G401.6 (cell line): ENCODE data around the gene ARHGAP30.

Source experiments
- FAIRE-seq: peaks from 2 replicates; lab custom pipeline; 2012; peaks lifted over from hg19 to GRCh38; lab: Jason Lieb, UNC

The ARHGAP30 gene

DNA sequence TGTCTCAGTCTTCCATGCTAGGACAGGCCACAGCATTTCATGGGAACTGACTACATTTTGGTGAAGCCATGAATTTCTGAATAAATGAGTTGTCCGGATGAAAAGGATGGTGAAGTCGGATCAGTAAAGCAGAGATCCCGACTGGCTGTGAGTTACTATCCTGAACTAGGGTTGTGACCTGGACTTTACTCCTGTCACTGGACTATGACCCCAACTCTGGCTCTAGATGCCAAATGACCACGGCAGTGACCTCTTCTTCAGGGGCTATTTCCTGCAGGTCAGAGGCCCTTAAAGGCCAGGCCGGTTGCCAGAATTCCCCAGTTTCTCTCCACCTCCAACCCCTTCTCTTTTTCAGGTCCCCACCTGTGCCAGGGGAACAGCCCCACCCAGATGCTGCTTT lies 21.4 kb upstream of the ARHGAP30 start:
- FAIRE-seq = no peak

DNA sequence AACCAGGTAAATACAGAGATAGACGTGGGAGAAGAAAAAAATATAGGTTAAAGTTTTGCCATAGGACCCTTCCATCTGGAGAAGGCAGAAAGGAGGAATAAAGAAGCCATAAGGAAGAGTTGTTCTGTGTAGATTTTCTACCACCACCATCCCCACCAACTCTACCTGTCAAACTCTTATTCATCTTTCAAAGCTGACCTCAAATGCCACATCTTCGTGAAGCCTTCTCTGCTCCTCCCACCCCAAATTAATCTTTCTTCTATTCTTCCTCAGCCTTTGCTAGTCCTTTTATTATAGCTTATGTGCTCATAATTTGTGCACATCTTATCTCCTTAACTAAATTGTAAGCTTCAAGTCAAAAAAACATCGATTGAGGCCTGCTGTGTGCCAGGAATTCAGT lies 20.9 kb upstream of the ARHGAP30 start:
- FAIRE-seq = no peak

DNA sequence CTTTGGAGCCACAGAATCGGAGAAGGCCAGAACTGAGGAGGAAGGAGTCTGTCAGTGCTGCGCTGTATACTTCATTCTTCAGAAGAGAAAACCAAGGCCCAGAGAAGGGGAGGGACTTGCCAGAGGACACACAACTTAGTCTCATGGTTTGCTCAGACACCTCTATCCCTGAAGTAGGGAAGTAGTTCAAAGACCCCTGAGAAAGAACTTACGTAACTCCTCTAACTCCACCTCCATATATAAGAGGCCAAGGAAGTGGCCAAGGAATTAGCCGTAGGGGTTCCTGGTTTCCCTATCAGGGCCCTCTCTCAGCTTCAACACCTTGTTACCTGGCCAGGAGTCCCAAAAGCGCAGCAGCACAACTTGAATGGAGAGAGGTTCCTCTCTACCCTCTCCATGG lies 20.2 kb upstream of the ARHGAP30 start:
- FAIRE-seq = no peak

DNA sequence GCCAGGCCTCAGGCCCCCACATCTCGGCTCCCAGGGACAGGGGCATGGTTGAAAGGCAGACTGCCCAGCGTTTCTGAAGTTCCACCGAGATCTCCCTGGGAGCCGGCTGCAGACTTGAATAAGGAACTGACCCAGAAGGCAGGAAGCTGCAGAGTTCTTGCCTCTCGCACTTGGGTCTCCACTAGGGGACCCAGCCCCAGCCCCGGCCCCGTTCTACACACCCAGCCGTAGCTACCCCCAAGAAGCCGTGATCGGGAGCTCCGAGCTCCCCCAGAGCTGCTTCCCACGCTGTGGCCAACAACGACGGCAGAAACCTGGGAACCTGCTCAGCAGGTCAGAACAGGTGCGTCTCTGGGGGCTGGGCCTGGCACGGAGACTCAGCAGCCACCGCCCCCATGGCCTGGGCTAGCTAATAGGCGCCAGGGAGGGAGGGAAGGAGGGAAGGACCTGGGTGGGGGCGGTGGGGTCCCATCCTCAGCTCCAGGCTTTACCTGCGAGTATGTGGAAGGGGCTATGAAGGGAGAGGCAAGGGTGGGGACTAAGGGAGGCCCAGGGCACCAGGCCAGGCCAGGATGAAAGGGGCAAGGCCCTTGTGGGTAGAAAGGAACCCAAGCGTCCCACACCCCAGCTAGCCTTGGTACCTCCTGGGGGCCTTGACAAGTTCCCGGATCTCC lies 19.7 kb upstream of the ARHGAP30 start, which contains the start of gene NECTIN4:
NECTIN4 (minus strand) TSS at position 308 of the 674 bp plus-strand sequence; CDS start at position 46, 262 bp downstream.
- no peak for FAIRE-seq

DNA sequence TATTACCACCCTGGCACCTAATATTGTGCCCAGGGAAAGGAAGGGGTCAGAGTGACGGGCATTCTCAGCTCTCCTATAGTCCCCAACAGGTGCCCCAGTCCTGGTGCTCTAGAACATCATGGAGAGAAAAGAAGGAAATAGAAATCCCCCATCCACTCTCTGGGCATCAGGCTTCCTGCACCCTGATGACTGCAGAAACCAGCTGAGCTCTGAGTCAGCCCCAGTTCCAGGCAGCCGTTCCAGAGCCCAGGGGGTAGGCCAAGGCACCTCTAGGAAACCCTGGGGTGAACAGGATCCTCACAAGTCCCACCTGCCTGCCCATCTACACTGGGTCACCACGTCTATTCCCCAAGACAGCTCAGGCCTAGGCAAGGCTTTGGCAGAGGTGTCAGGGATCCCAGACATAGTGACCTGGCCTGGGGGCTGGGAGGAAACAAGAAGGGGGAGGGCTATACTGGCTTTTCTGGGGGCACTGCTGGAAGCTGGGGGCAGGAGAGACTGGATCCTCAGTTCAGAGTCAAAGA lies 19.0 kb upstream of the ARHGAP30 start:
- no peak for FAIRE-seq

DNA sequence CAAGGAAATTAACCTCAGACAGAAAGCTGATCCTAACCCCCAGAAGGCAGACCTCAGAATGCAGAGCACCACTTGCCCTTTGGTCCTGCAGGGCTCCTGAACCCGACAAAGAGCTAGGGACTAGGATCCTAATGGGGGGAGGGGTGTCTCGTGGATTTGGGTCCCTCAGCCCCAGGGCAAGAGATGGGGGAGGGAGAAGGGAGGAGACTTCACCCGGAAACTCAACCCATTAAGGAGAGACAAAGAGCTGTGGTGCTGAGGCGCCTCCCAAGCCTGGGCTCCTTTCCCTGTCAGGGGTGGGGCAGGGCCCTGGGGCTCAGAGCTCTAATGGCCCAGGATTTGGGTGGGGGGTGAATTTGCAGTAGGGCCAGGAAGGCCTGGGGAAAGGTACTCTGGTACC lies 16.8 kb upstream of the ARHGAP30 start:
- FAIRE-seq = no peak

DNA sequence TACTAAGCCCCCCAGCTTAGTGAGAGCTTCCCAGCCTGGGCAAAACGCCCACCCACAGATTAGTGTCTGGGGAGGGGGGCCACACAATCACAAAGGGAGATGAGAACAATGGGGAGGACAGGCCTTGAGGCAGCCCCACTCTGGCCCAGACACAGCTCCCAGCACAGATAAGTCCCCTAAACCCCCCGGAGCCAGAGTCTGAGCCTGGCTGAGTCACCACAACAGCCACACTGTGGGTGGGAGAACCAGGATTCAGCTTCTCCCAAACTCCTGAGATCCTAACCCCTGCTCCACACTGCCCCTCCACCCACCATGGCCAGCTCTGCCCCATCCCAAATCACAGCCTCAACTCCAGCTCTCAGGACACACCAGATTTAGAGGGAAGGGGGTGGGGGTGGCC lies 15.5 kb upstream of the ARHGAP30 start:
- FAIRE-seq = no peak

DNA sequence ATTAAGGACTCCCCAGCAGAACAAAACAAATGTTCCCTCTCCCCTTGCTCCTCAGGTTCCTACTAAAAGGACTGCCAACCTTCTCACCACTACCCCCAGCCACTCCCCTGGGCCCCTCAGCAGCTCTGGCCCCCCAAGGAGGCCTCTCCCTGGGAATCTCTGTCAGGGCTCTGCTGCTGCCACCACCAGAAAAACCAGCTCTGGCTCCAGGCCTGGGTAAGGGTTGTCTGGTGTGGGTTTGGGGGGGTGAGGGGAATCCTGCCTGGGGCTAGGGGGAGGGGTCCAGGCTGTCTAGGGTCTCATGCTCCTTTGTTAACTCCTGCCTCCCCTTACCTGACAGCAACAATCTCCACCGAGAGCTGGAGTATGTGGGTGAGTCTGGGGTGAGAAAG lies 14.9 kb upstream of the ARHGAP30 start:
- FAIRE-seq = no peak

DNA sequence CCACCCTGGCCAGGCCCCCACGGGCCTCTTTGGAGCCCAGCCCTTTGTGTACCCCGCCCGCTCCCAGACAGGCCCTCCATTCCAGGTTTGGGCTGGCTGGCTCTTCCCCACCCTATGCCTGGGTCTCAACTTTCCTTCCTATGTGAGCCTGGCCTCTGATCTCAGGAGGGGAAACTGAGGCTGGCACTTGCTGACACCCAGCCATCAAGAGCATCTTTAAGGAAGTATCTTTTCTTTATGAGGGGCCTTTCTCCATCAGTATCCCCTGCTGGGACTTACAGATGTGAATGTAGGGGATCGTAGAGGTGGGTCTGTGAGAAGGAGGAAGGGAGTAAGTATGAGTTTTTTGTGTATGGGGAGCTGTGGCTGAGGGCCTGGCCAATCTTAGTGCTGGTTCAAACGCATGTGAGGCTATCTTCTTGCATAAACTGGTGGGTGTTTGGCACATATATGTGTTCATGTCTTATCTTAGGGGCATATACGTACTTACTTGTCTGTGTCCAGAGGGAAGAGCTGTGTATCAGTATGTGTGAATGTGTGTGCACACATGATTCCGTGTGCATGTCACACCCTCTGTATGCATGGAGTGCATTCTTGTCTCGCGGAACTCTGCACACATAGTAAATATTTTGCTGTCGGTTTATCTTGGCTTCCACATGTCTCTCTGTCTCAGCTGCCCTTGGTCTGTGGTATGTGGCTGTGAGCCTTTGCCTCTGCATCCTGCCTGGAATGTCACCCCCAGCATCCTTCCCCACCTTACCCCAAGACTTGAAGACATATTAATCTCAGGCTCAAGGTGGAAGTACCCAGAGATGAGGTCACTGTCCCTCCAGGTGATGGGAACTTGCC lies 14.3 kb upstream of the ARHGAP30 start:
- FAIRE-seq = no peak

DNA sequence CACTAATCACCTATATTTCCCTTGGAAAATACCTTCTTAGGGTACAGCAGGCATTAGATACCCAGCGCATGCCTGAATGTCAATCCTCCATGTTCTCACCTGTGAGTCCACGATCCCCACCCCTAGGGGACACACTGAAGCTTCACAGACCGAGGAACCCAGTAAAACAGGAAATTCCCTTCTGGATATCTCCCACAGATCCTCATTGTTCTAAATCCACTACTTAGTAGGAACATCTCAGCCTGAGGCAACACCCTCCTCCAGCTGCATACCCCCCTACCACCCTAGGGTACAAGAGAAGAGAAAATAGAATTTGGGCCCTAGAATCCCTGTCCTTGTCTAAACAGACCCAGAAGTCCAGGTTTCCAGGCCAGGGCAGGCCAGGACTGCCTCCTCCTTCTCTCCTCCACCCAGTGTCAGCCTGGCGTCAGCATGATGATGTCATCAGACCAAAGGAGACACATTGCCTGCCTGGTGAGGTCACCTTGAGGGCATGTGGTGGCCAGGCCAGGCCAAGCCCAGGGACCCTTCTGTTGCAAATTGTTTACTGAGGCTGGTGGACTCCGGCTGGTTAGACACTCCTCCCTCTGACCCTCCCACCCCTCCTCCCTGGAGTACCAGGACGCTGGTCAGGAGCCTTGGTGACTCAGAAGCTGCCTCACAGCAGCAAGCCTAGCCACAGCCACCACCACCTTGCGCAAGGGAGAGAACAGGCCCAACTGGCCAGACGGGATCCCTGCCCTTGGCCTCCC lies 13.5 kb upstream of the ARHGAP30 start:
- no peak for FAIRE-seq

DNA sequence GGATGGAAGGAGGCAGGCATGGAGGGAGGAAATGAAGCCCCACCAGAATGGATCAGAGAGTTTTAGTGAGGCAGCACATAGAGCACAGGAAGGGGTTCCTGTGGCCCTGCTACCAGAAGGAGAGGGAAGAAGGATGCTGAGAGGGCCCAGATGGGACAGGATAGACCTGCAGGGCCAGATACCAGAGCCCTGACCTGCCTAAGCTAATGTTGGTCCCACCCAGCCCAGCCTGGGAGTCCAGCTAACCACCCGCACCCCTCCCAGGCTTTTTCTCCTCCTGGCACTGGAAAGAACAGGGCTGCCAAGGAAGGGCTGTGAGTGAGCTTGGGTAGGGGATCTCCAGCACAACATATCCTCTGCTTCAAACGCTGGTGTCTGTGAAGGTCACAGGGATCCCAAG lies 12.8 kb upstream of the ARHGAP30 start:
- no peak for FAIRE-seq

DNA sequence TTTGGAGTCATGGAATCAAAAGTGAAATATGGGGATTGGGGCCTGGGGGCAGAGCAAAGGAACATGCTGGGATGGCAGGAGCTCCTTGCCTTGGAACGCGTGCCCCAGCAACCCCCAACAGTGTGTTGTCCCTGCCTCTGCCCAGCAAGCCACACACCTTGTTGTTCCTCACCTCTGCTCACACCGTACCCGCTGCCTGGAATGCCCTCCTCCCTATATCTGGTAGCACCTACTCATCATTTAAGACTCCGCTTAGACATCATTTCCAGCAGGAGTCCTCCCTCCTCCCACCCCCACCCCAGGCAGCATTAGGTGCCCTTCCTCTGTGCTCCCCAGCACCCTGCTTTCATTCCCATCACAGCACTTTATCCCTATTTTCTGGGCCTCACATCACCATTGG lies 11.8 kb upstream of the ARHGAP30 start:
- FAIRE-seq = no peak

DNA sequence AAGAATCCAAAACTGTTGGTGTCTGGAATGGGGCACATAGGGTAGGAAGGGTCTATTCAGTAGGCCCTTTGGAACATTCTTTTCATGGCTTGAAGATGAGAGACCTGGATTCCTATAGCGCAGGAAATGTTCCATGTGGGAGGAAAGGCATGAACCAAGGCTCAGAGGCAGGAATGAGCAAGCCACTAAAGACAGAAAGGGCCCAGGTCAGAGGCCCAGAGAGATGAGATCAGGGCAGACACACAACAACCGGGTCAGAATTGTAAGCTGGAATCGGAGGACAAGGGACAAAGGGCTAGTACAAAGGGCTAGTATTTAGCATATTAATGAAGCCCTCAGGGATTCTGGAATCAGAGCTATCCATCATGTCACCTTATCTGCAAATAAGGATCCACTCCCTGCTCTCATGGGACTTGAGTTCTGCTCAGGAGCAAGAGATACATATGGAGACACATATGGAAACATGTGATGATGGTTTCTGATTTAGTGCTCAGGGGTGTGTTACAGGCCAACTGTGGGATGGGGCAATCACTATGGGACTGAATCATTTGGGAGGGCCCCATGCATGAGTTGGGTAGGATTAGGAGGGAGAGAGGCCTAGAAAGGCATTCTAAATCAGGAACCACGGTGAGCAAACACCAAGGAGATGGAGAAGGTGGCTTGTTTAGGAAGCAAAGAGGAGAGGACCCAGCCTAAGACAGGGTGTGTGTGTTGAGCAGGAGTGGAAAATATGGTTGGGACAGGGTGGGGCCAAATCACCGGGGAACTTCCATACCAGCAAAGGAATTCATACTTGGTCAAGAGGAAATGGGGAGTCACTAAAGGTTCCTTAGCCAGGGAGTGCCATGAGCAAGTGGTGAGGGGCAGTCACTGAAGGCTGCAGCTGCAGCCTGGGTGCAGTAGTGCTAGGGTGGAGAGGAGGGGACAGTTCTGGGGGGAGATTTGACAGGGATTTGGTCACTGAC lies 11.0 kb upstream of the ARHGAP30 start:
- FAIRE-seq = no peak

DNA sequence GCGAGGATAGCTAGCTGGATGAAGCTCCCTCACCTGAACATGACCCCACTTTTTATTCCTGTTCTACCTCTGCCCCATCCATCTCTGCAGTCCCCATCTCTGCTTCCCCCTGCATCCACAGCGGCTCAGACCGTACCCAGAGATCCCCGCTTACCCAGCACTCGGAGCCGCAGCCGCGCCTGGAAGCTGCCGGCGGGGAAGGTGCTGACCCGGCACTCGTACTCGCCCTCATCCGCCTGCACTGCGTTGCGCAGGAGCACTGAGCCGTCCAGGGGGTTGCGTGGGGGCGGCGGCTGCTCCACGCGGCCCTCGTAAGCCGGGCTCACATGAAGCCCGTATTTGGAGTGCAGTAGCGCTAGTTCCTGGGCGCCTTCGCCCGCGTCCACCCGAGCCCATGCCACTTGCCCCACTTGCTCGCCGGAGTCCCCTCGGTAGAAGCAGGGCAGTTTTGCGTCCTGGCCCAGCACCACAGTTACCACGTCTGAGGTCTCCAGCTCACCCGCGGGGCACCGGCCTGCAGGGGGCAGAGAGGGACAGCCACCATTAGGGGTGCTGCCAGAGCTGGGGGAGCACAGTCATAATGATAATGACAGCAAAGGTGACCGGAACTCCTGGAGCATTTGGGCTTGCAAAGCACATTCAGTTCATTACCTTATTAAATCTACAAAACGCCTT lies 9.9 kb upstream of the ARHGAP30 start:
- FAIRE-seq = no peak

DNA sequence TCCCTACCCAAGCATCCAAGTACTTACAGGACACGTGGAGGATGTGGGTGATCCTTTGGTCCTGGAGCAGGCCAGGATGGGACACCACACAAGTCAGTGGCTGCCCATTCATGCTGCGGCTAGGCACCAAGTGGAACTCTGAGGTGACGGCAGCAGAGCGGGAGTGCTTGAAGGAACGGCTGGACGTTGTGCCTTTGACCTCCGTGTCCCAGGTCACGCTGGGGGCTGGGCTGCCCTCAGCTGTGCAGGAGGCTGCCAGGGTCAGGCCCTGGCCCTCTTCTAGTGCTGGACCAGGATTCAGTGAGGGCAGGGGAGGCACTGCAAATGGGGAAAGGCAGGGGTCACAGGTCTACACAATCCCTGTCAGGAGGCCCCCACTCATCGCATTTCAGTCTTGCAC lies 7.7 kb upstream of the ARHGAP30 start:
- no peak for FAIRE-seq

DNA sequence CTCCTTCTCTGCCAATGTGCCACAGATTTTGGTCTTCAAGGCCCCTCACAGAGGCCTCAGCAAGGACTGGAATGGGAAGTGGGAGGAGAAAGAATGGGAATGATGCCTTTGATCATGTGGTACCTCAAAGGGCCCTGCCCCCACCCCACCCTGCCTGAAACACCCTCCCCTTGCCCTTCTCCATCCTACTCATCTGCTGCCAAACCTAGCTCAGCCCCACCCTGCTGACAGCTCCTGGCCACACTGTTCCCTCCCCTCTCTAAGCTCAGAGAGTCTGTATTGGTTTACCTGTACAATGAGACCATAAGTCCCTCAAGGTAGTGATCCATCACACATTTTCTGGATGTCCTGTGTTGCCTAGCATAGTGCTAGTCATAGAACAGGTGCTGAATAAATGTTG lies 6.7 kb upstream of the ARHGAP30 start:
- FAIRE-seq = no peak

DNA sequence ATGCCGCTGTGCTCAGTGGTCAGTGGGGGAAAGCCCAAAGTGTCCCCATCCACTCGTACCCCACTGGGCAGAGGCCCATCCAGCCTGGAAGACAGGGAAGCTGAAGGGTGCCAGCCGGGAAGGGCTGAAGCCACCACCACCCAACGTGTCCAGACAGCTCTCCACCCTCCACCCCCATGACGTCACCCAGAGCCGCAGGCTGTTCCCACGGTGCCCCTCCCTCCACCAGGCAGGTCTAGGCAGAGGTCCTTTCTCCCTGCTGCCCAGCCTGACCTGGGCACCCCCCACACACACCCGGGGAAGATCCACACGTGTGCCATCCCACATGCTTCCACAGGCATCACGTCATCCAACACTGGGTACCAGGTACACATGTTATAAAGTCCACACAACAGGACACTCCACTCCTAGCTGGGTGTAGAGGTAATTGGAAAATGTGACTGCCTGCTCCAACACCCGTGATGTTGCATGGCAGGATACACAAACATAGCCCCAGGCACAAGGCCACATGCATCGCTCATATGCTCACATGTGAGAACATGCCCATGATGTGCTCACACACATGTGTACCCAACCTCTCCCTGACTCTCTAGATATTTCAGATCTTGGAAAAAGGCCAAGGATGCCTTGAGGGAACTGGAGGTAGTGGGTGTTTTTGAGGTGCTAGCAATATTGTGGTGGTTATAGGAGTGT lies 5.1 kb upstream of the ARHGAP30 start:
- no peak for FAIRE-seq

DNA sequence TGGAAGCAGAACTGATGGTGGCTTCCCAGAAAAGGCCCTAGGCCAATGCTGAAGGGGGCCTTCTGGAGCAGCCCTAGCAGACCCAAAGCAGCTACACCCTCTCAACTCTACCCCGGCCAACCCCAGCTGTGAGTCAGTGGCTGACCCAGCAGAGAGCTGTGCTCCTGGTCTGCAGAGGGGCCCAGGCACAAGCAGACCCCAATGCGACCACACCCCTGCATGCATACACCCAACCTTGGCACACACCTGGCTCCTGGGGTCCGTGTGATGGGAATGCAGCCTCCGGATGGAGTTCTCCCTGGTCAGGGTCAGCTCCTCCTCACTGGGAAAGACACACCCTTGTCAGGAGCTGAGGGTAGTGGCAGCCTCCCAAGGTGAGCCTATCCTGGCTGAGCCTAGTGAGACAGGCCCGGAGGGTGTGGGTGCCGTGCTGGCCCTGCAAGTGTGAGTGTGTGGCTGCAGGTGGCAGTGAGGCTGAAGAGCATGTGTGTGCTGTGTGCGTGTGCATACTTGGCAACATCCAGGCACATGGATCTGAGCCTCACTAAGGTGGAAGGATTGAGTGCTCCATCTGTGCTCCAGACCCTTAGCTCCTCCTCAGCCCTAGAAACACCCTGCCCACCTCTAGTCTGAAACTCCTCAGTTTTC lies 3.9 kb upstream of the ARHGAP30 start:
- FAIRE-seq = no peak

DNA sequence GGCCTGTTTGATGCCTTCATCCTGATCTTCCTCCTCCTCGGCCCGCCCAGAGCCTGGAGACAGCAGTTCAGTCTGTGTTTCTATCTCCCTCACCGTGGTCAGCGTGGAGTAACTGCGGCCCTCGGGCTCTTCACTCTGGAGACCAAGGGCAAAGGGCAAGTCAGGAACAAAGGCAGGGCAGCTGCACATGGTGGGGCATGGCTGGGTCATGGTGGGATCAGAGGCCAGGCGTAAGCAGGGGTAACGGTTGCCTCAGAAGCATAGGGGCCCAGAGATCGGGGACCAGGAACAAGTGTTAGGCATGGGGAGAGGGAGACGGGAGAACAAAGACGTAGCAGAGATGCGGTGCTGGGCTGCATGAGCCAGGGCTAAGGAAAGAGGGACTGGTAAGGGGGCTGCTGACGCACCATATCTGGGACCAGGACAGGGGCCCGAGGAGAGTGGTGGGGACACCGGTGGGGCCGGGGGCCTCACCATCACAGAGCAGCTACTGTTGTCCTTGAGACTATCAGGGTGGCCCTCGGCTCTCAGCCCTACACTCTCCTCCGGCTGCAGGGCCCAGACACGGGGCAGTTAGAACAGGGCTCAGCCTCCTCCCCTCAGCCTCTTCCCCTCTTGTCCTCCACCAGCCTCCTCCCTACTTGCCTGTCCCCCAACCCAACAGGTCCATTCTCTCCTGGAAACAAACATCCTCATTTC lies 3.2 kb upstream of the ARHGAP30 start:
- FAIRE-seq = no peak
